ENCODE data around the gene LY6G5B. TPM values are rescaled to one million over a fixed set of nuclear protein-coding genes. Genes with fewer than 3 reads are reported as not detected.

LY6G5B gene
- total and polyA plus RNA-seq, 2 experiments from 2014 or later: 7.9 to 8.4 TPM

DNA sequence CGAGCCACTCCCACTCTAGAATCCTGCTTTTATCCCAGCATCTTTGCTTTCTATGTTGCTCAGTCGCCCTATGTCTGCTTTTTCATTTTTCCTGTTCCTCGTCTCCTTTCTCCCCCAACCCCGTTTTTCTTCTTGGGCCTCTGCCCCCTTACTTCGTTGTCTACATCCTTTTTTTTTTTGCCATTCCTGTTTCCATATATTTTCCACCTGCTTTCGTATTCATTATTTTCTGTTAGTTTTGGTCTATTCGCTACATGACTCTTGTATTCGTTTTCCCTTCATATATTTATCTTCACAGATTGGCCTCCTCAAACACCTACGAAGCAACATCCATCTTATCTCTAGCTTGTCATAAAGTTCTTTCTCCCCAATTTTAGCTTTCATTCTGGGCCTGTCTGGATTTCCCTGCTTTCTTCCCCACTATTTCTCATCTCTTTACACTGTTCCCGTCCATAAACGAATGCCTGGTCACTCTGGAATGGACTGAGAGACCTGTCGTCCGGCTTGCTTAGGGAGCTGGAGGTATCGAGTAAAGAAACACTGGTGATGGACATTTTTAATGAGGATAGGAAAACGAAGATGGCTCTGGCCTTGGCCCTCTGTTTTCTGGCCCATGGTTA is 48.3 kb upstream of the LY6G5B start:
- DNase-seq (ENCODE audit: low spot score) (no peak), ATAC-seq (no peak)
- Histone ChIP-seq H3K27me3 (ENCODE audit: insufficient read depth) (no peaks in the 10 kb centered on the region), H3K9me2 (ENCODE audit: insufficient read depth) (no peaks in the 10 kb centered on the region), H2AFZ (no peak overlapping the region), H3F3A (replicated peaks; ENCODE audit: low read depth) (peaks cover 32% of the 10 kb centered on the region), H3K36me3 (ENCODE audit: insufficient read depth) (peaks cover 39% of the 10 kb centered on the region), H3K27ac (ENCODE audit: low read depth) (peak overlapping the region; percentile 100), H3K79me2 (replicated peaks; ENCODE audit: insufficient read depth) (peaks cover 51% of the 10 kb centered on the region), H4K20me1 (replicated peaks; ENCODE audit: insufficient read depth) (peaks cover 35% of the 10 kb centered on the region), H3K4me2 (peak overlapping the region; percentile 99), H3K4me1 (ENCODE audit: insufficient read depth) (peaks cover 19% of the 10 kb centered on the region), H3K4me3 (peak overlapping the region; percentile 100)
- peaks cover 63% of the 10 kb centered on the region for H3K36me3 Mint-ChIP-seq (ENCODE audit: low read depth)
- H3K4me3 Mint-ChIP-seq: peak overlapping the region; percentile 94
- H3K27me3 Mint-ChIP-seq (ENCODE audit: insufficient read depth, low read depth, poor library complexity): peaks cover 24% of the 10 kb centered on the region
- no peak for TF ChIP-seq EZH2phosphoT487 (IDR thresholded peaks at IDR 0.05; ENCODE audit: unreplicated experiment)
- peak overlapping the region; percentile 99 for H3K27ac Mint-ChIP-seq
- peaks cover 12% of the 10 kb centered on the region for H3K4me1 Mint-ChIP-seq
- peaks cover 6% of the 10 kb centered on the region for H3K9me3 Mint-ChIP-seq

DNA sequence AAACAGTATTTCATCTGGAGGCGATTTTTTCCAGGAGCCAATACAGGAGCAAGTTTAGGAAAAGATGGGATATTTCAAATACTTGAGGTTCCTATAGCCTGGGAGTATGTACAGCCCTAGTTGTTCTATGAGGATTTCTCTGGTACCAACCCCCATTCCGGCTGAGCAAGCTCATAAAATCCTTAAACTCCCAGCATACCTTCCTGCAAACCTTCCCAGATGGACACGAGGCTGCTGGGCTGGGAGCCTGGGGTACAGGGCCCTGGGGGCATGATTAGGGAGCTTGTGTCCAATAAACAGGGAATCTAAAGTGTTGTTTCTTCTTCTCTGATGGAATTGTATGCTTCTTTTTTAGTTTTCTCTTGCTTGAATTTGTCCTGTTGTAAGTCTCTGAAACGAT is 47.8 kb upstream of the LY6G5B start:
- H3K4me3 ChIP-seq: peak overlapping the region; percentile 100
- H4K20me1 ChIP-seq (replicated peaks; ENCODE audit: insufficient read depth): peaks cover 36% of the 10 kb centered on the region
- H3K79me2 ChIP-seq (replicated peaks; ENCODE audit: insufficient read depth): peaks cover 54% of the 10 kb centered on the region
- Mint-ChIP-seq H3K4me3 (peak overlapping the region; percentile 94), H3K4me1 (peaks cover 9% of the 10 kb centered on the region), H3K27ac (peak overlapping the region; percentile 99), H3K27me3 (ENCODE audit: insufficient read depth, low read depth, poor library complexity) (peaks cover 26% of the 10 kb centered on the region), H3K9me3 (peaks cover 6% of the 10 kb centered on the region), H3K36me3 (ENCODE audit: low read depth) (peaks cover 68% of the 10 kb centered on the region)
- ATAC-seq: no peak
- H3K36me3 ChIP-seq (ENCODE audit: insufficient read depth): peaks cover 45% of the 10 kb centered on the region
- H3F3A ChIP-seq (replicated peaks; ENCODE audit: low read depth): peaks cover 36% of the 10 kb centered on the region
- peak overlapping the region; percentile 100; the same call in 1 of the 2 replicates for H3K27ac ChIP-seq (ENCODE audit: low read depth)
- peak overlapping the region; percentile 99 for H3K4me2 ChIP-seq
- H2AFZ ChIP-seq: no peak overlapping the region
- no peaks in the 10 kb centered on the region for H3K27me3 ChIP-seq (ENCODE audit: insufficient read depth)
- no peaks in the 10 kb centered on the region for H3K9me2 ChIP-seq (ENCODE audit: insufficient read depth)
- H3K4me1 ChIP-seq (ENCODE audit: insufficient read depth): peaks cover 15% of the 10 kb centered on the region
- TF ChIP-seq ZNF462 (CRISPR knock-in tag; IDR thresholded peaks at IDR 0.05): no peak
- no peak for TF ChIP-seq JUNB (IDR thresholded peaks at IDR 0.05; ENCODE audit: unreplicated experiment)
- TF ChIP-seq NANOG (IDR thresholded peaks at IDR 0.05; ENCODE audit: borderline replicate concordance): no peak
- no peak for TF ChIP-seq POLR2AphosphoS5 (IDR thresholded peaks at IDR 0.05; ENCODE audit: low read depth)
- TF ChIP-seq, protein P1, sequence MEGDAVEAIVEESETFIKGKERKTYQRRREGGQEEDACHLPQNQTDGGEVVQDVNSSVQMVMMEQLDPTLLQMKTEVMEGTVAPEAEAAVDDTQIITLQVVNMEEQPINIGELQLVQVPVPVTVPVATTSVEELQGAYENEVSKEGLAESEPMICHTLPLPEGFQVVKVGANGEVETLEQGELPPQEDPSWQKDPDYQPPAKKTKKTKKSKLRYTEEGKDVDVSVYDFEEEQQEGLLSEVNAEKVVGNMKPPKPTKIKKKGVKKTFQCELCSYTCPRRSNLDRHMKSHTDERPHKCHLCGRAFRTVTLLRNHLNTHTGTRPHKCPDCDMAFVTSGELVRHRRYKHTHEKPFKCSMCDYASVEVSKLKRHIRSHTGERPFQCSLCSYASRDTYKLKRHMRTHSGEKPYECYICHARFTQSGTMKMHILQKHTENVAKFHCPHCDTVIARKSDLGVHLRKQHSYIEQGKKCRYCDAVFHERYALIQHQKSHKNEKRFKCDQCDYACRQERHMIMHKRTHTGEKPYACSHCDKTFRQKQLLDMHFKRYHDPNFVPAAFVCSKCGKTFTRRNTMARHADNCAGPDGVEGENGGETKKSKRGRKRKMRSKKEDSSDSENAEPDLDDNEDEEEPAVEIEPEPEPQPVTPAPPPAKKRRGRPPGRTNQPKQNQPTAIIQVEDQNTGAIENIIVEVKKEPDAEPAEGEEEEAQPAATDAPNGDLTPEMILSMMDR (conservative IDR thresholded peaks at IDR 0.05; ENCODE audit: low read depth in 2 of 2): no peak
- no peak for TF ChIP-seq ZNF331 (CRISPR knock-in tag; IDR thresholded peaks at IDR 0.05; ENCODE audit: low read depth)
- no peak for DNase-seq (ENCODE audit: low spot score)

Data from GM23338 (cell line).